ENCODE data around the gene CDH4. TPM values are rescaled to one million over a fixed set of nuclear protein-coding genes. Genes with fewer than 3 reads are reported as not detected.

CDH4 gene
- total and polyA plus RNA-seq, 10 donors: 0.30 to 20.1 (median 7.7) TPM

GRCh38 chr20:61414455-61414991 lies 162.5 kb downstream of the CDH4 start:
- Histone ChIP-seq H3K4me3 (no peak overlapping the region), H3K27me3 (replicated peaks in 1 of 7) (no peaks in the 10 kb centered on the region), H3K4me1 (no peaks in the 10 kb centered on the region), H3K27ac (no peak overlapping the region), H3K9me3 (peaks cover 0 to 49% (median 5%) of the 10 kb centered on the region in 8 donors), H3K36me3 (no peaks in the 10 kb centered on the region)
- DNase-seq: no peak
- intact Hi-C loops (cut with DNase I; ENCODE audit: low total_unique reads): no loop called here
- WGBS, 5 donors: 53 to 67% (median 64%) methylated on average over 8 to 11 of the region's 11 CpGs
- TF ChIP-seq POLR2A (IDR thresholded peaks at IDR 0.05): no peak
- TF ChIP-seq, protein P1, sequence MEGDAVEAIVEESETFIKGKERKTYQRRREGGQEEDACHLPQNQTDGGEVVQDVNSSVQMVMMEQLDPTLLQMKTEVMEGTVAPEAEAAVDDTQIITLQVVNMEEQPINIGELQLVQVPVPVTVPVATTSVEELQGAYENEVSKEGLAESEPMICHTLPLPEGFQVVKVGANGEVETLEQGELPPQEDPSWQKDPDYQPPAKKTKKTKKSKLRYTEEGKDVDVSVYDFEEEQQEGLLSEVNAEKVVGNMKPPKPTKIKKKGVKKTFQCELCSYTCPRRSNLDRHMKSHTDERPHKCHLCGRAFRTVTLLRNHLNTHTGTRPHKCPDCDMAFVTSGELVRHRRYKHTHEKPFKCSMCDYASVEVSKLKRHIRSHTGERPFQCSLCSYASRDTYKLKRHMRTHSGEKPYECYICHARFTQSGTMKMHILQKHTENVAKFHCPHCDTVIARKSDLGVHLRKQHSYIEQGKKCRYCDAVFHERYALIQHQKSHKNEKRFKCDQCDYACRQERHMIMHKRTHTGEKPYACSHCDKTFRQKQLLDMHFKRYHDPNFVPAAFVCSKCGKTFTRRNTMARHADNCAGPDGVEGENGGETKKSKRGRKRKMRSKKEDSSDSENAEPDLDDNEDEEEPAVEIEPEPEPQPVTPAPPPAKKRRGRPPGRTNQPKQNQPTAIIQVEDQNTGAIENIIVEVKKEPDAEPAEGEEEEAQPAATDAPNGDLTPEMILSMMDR (IDR thresholded peaks at IDR 0.05 in 8 of 11, conservative IDR thresholded peaks at IDR 0.05 in 3 of 11): no peak
- no peak for TF ChIP-seq POLR2AphosphoS5 (IDR thresholded peaks at IDR 0.05)

DNA sequence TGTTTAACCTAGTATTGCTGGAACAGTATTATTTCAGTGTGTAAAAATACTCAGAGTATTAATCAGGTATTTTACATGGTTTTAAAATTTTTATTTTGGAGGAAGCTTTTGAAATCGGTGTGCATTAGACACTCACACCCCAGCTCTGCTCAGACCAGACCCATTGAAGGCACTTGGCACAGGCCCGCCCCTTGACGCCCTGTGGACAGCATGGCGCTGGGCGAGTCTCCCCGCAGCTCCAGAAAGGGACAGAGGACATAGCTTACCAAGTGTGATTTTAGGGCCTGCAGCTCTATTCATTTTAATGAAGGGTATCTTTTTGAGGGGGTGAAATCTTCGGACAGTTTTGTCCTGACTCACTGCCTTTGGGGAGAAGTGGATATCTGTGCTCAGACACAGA lies 164.5 kb downstream of the CDH4 start:
- no peaks in the 10 kb centered on the region for H3K36me3 ChIP-seq
- peak; percentile 57 for DNase-seq
- 90 to 96% (median 92%) methylated on average over 7 of the region's 7 CpGs for WGBS, 5 donors

GRCh38 chr20:61417221-61417941 lies 165.3 kb downstream of the CDH4 start:
- no peak overlapping the region for H3K4me3 ChIP-seq
- H3K9me3 ChIP-seq: peaks cover 0 to 54% (median 5%) of the 10 kb centered on the region in 8 donors
- no peak overlapping the region for H3K27ac ChIP-seq
- no peak for DNase-seq
- no peak for TF ChIP-seq POLR2AphosphoS5 (IDR thresholded peaks at IDR 0.05)
- TF ChIP-seq, protein P1 (IDR thresholded peaks at IDR 0.05 in 8 of 11, conservative IDR thresholded peaks at IDR 0.05 in 3 of 11): no peak
- TF ChIP-seq POLR2A (IDR thresholded peaks at IDR 0.05): no peak
- intact Hi-C loops (cut with DNase I; ENCODE audit: low total_unique reads): no loop called here
- H3K36me3 ChIP-seq: no peaks in the 10 kb centered on the region
- H3K27me3 ChIP-seq (replicated peaks in 1 of 7): no peaks in the 10 kb centered on the region
- 67 to 76% (median 75%) methylated on average over 16 of the region's 16 CpGs for WGBS, 5 donors
- H3K4me1 ChIP-seq: no peaks in the 10 kb centered on the region

More for the DNA sequence above, 164.5 kb downstream of the CDH4 start:
- intact Hi-C loops (cut with DNase I; ENCODE audit: low total_unique reads): no loop called here
- TF ChIP-seq, protein P1 (IDR thresholded peaks at IDR 0.05 in 8 of 11, conservative IDR thresholded peaks at IDR 0.05 in 3 of 11): no peak
- no peak for TF ChIP-seq POLR2A (IDR thresholded peaks at IDR 0.05)
- TF ChIP-seq POLR2AphosphoS5 (IDR thresholded peaks at IDR 0.05): no peak
- Histone ChIP-seq H3K27ac (no peak overlapping the region), H3K27me3 (replicated peaks in 1 of 7) (no peaks in the 10 kb centered on the region), H3K9me3 (peaks cover 0 to 59% (median 5%) of the 10 kb centered on the region in 8 donors), H3K4me1 (no peaks in the 10 kb centered on the region), H3K4me3 (no peak overlapping the region)

- H3K27me3 ChIP-seq (replicated peaks in 1 of 7): no peaks in the 10 kb centered on the region
Measured at GRCh38 chr20:61419010-61419409, 166.9 kb downstream of the CDH4 start.

More at GRCh38 chr20:61419010-61419409, 166.9 kb downstream of the CDH4 start:
- no peak for TF ChIP-seq POLR2AphosphoS5 (IDR thresholded peaks at IDR 0.05)
- TF ChIP-seq, protein P1 (IDR thresholded peaks at IDR 0.05 in 8 of 11, conservative IDR thresholded peaks at IDR 0.05 in 3 of 11): no peak
- TF ChIP-seq POLR2A (IDR thresholded peaks at IDR 0.05): no peak
- Histone ChIP-seq H3K27ac (no peak overlapping the region), H3K9me3 (peaks cover 0 to 52% (median 0%) of the 10 kb centered on the region in 8 donors), H3K36me3 (no peaks in the 10 kb centered on the region), H3K4me3 (no peak overlapping the region), H3K4me1 (no peaks in the 10 kb centered on the region)
- WGBS, 5 donors: 81 to 90% (median 88%) methylated on average over 14 of the region's 14 CpGs
- intact Hi-C loops (cut with DNase I; ENCODE audit: low total_unique reads): no loop called here
- DNase-seq: no peak
